BLaER1 treated with 17β-estradiol and CSF1 and Interleukin-3, amounts not matched to agents 10 nM and 100 nM (cell line): Measurements from ENCODE around the gene SYCP2.
"Not testable (repeated sequence)": the region's sequence is repeated elsewhere in the genome, so short reads cannot be mapped to it uniquely, and the experiment has no call there.

Source experiments
- H3K27ac ChIP-seq, 11 experiments: shearing (Covaris generic); formaldehyde crosslinking; 2 replicates each; pipeline ENCODE4 v1.8.1; 2022
- H3K27me3 ChIP-seq, 11 experiments: shearing (Covaris generic); formaldehyde crosslinking; 2 replicates each; pipeline ENCODE4 v1.8.1; 2022
- H3K36me3 ChIP-seq, 11 experiments: shearing (Covaris generic); formaldehyde crosslinking; 2 replicates each; pipeline ENCODE4 v1.8.1; 2022
- H3K4me1 ChIP-seq, 10 experiments: shearing (Covaris generic); formaldehyde crosslinking; 2 replicates each; pipeline ENCODE4 v1.8.1; 2022
- H3K4me2 ChIP-seq, 11 experiments: shearing (Covaris generic); formaldehyde crosslinking; 2 replicates each; pipeline ENCODE4 v1.8.1; 2022
- H3K4me3 ChIP-seq, 10 experiments: shearing (Covaris generic); formaldehyde crosslinking; 2 replicates each; pipeline ENCODE4 v1.8.1; 2022
- H3K9ac ChIP-seq, 11 experiments: shearing (Covaris generic); formaldehyde crosslinking; 2 replicates each; pipeline ENCODE4 v1.8.1; 2022
- H3K9me3 ChIP-seq, 11 experiments: shearing (Covaris generic); formaldehyde crosslinking; replicated peaks in 1 of 11; 2 replicates each; pipeline ENCODE4 v1.8.1; 2022
- H4K20me1 ChIP-seq, 11 experiments: shearing (Covaris generic); formaldehyde crosslinking; 2 replicates each; pipeline ENCODE4 v1.8.1; 2022
- Cebpa-rat ChIP-seq, 11 experiments: shearing (Covaris generic); IDR thresholded peaks; 2 replicates each; pipeline ENCODE4 v1.8.1; 2022

SYCP2 gene

GRCh38 chr20:59866338-59866737, 67.1 kb downstream of the SYCP2 start:
- TF ChIP-seq Cebpa-rat (IDR thresholded peaks at IDR 0.05): no peak
- H3K9me3 ChIP-seq: no peaks in the 10 kb centered on the region
- no peaks in the 10 kb centered on the region for H3K27me3 ChIP-seq
- no peak overlapping the region for H3K4me3 ChIP-seq
- H3K9ac ChIP-seq: no peak overlapping the region
- H3K36me3 ChIP-seq: peaks cover 0 to 82% (median 72%) of the 10 kb centered on the region in 11 experiments; a peak in 16 of 22 replicates
- no peak overlapping the region for H3K27ac ChIP-seq
- H3K4me1 ChIP-seq: peaks cover 0 to 4% (median 0%) of the 10 kb centered on the region in 10 experiments; a peak in 1 of 20 replicates
- peaks cover 0 to 4% (median 0%) of the 10 kb centered on the region in 11 experiments; a peak in 1 of 22 replicates for H4K20me1 ChIP-seq
- no peak overlapping the region for H3K4me2 ChIP-seq

- H3K4me2 ChIP-seq: no peak overlapping the region
- TF ChIP-seq Cebpa-rat (IDR thresholded peaks at IDR 0.05): no peak
- no peak overlapping the region for H3K9ac ChIP-seq
- H3K27ac ChIP-seq: no peak overlapping the region
- H3K9me3 ChIP-seq: peaks cover 0 to 4% (median 0%) of the 10 kb centered on the region in 11 experiments; a peak in 2 of 22 replicates
- H3K4me1 ChIP-seq: no peaks in the 10 kb centered on the region
- no peak overlapping the region for H3K4me3 ChIP-seq
- peaks cover 0 to 13% (median 0%) of the 10 kb centered on the region in 11 experiments; a peak in 2 of 22 replicates for H4K20me1 ChIP-seq
- no peaks in the 10 kb centered on the region for H3K27me3 ChIP-seq
- H3K36me3 ChIP-seq: peaks cover 0 to 82% (median 76%) of the 10 kb centered on the region in 11 experiments; a peak in 17 of 22 replicates
Measured at GRCh38 chr20:59864726-59865125, 68.7 kb downstream of the SYCP2 start.

- Histone ChIP-seq H3K4me2 (no peak overlapping the region), H3K27ac (no peak overlapping the region), H3K4me1 (no peaks in the 10 kb centered on the region), H3K4me3 (no peak overlapping the region), H4K20me1 (peaks cover 0 to 22% (median 0%) of the 10 kb centered on the region in 11 experiments; a peak in 3 of 22 replicates), H3K36me3 (peaks cover 0 to 82% (median 79%) of the 10 kb centered on the region in 11 experiments; a peak in 19 of 22 replicates), H3K9me3 (peaks cover 0 to 15% (median 0%) of the 10 kb centered on the region in 11 experiments; a peak in 4 of 22 replicates), H3K9ac (no peak overlapping the region), H3K27me3 (no peaks in the 10 kb centered on the region)
- TF ChIP-seq Cebpa-rat (IDR thresholded peaks at IDR 0.05): no peak
Measured at GRCh38 chr20:59863058-59863457, 70.4 kb downstream of the SYCP2 start.

GRCh38 chr20:59861401-59861800, 72.0 kb downstream of the SYCP2 start:
- peaks cover 0 to 15% (median 0%) of the 10 kb centered on the region in 11 experiments; a peak in 4 of 22 replicates for H3K9me3 ChIP-seq
- TF ChIP-seq Cebpa-rat (IDR thresholded peaks at IDR 0.05): no peak
- H3K4me1 ChIP-seq: no peaks in the 10 kb centered on the region
- H3K27ac ChIP-seq: no peak overlapping the region
- no peak overlapping the region for H3K4me2 ChIP-seq
- H4K20me1 ChIP-seq: peaks cover 0 to 29% (median 0%) of the 10 kb centered on the region in 11 experiments; a peak in 3 of 22 replicates
- peaks cover 0 to 88% (median 81%) of the 10 kb centered on the region in 11 experiments; a peak in 19 of 22 replicates for H3K36me3 ChIP-seq
- H3K4me3 ChIP-seq: no peak overlapping the region
- no peaks in the 10 kb centered on the region for H3K27me3 ChIP-seq
- H3K9ac ChIP-seq: no peak overlapping the region

- Histone ChIP-seq H3K27me3 (no peaks in the 10 kb centered on the region), H3K27ac (no peak overlapping the region), H3K36me3 (peaks cover 0 to 86% (median 79%) of the 10 kb centered on the region in 11 experiments; a peak in 20 of 22 replicates), H3K9ac (no peak overlapping the region), H3K4me1 (no peaks in the 10 kb centered on the region), H4K20me1 (peaks cover 0 to 29% (median 0%) of the 10 kb centered on the region in 11 experiments; a peak in 3 of 22 replicates), H3K4me3 (no peak overlapping the region), H3K9me3 (peaks cover 0 to 15% (median 12%) of the 10 kb centered on the region in 11 experiments; a peak in 16 of 22 replicates), H3K4me2 (no peak overlapping the region)
- no peak for TF ChIP-seq Cebpa-rat (IDR thresholded peaks at IDR 0.05)
Measured at GRCh38 chr20:59858425-59858824, 75.0 kb downstream of the SYCP2 start.

- Histone ChIP-seq H3K4me2 (no peak overlapping the region), H3K4me3 (no peak overlapping the region), H3K27ac (no peak overlapping the region), H3K9ac (no peak overlapping the region), H3K36me3 (peaks cover 0 to 86% (median 79%) of the 10 kb centered on the region in 11 experiments; a peak in 20 of 22 replicates), H3K4me1 (no peaks in the 10 kb centered on the region), H3K9me3 (peaks cover 0 to 19% (median 13%) of the 10 kb centered on the region in 11 experiments; a peak in 16 of 22 replicates), H3K27me3 (no peaks in the 10 kb centered on the region), H4K20me1 (peaks cover 0 to 29% (median 0%) of the 10 kb centered on the region in 11 experiments; a peak in 3 of 22 replicates)
- TF ChIP-seq Cebpa-rat (IDR thresholded peaks at IDR 0.05): no peak
Measured at GRCh38 chr20:59857966-59858365, 75.5 kb downstream of the SYCP2 start.

GRCh38 chr20:59856941-59857340, 76.5 kb downstream of the SYCP2 start:
- peaks cover 0 to 25% (median 0%) of the 10 kb centered on the region in 11 experiments; a peak in 3 of 22 replicates for H4K20me1 ChIP-seq
- H3K4me3 ChIP-seq, H3K27ac ChIP-seq, H3K27me3 ChIP-seq, H3K4me2 ChIP-seq, H3K4me1 ChIP-seq, H3K9ac ChIP-seq: not testable (repeated sequence)
- peaks cover 0 to 19% (median 13%) of the 10 kb centered on the region in 11 experiments; a peak in 16 of 22 replicates for H3K9me3 ChIP-seq
- H3K36me3 ChIP-seq: peaks cover 0 to 86% (median 79%) of the 10 kb centered on the region in 11 experiments; a peak in 20 of 22 replicates

GRCh38 chr20:59856526-59856925, 76.9 kb downstream of the SYCP2 start:
- Histone ChIP-seq H3K9me3 (peaks cover 0 to 19% (median 13%) of the 10 kb centered on the region in 11 experiments; a peak in 16 of 22 replicates), H3K36me3 (peaks cover 0 to 86% (median 79%) of the 10 kb centered on the region in 11 experiments; a peak in 20 of 22 replicates), H4K20me1 (peaks cover 0 to 25% (median 0%) of the 10 kb centered on the region in 11 experiments; a peak in 3 of 22 replicates)
- H3K27me3 ChIP-seq, H3K4me2 ChIP-seq, H3K27ac ChIP-seq, H3K4me1 ChIP-seq, H3K4me3 ChIP-seq, H3K9ac ChIP-seq: not testable (repeated sequence)

GRCh38 chr20:59850018-59850641, 83.3 kb downstream of the SYCP2 start:
- Histone ChIP-seq H3K9me3 (peaks cover 0 to 15% (median 10%) of the 10 kb centered on the region in 11 experiments; a peak in 11 of 22 replicates), H3K4me3 (no peak overlapping the region), H3K27ac (no peak overlapping the region), H3K36me3 (peaks cover 0 to 94% (median 80%) of the 10 kb centered on the region in 11 experiments; a peak in 18 of 22 replicates), H4K20me1 (peaks cover 0 to 13% (median 0%) of the 10 kb centered on the region in 11 experiments; a peak in 1 of 22 replicates), H3K4me2 (no peak overlapping the region), H3K9ac (no peak overlapping the region), H3K4me1 (no peaks in the 10 kb centered on the region), H3K27me3 (no peaks in the 10 kb centered on the region)
- TF ChIP-seq Cebpa-rat (IDR thresholded peaks at IDR 0.05): no peak
